Osteocyte (in vitro differentiated cells): Measurements from ENCODE around the gene ATP13A2. TPM values are rescaled to one million over a fixed set of nuclear protein-coding genes. Genes with fewer than 3 reads are reported as not detected.
A peak's percentile ranks its signal among the peaks of the same experiment; 100 is the strongest.

ENCODE experiments used
- DNase-seq: peaks from one replicate; pipeline ENCODE4 v3.0.0; 2021; ENCODE audit warnings: mixed read lengths; ENCODE audit not compliant: unreplicated experiment; ENCODE audit errors: extremely low spot score
- H3K27ac Mint-ChIP-seq: one replicate; pipeline ENCODE4 v1.8.0; 2021; ENCODE audit warnings: mild to moderate bottlenecking, mixed read lengths; ENCODE audit not compliant: unreplicated experiment
- H3K27me3 Mint-ChIP-seq: one replicate; pipeline ENCODE4 v1.8.0; 2021; ENCODE audit warnings: mixed read lengths; ENCODE audit not compliant: unreplicated experiment
- H3K36me3 Mint-ChIP-seq: one replicate; pipeline ENCODE4 v1.8.0; 2021; ENCODE audit warnings: mixed read lengths; ENCODE audit not compliant: unreplicated experiment
- H3K4me1 Mint-ChIP-seq: one replicate; pipeline ENCODE4 v1.8.0; 2021; ENCODE audit warnings: mixed read lengths; ENCODE audit not compliant: unreplicated experiment
- H3K4me3 Mint-ChIP-seq: one replicate; pipeline ENCODE4 v1.8.0; 2021; ENCODE audit warnings: mild to moderate bottlenecking, moderate library complexity, mixed read lengths; ENCODE audit not compliant: unreplicated experiment
- H3K9me3 Mint-ChIP-seq: one replicate; pipeline ENCODE4 v1.8.0; 2021; ENCODE audit warnings: mixed read lengths; ENCODE audit not compliant: unreplicated experiment
- CTCF ChIP-seq: fragments of 200-600 bp; sonication (generic); IDR thresholded peaks from 2 replicates; pipeline ENCODE4 v1.5.0; 2021; ENCODE audit warnings: antibody characterized with exemption, mild to moderate bottlenecking, moderate library complexity
- total RNA-seq: library from RNA; stranded (reverse); gene quantifications from 2 replicates; pipeline ENCODE4 v1.2.1, GENCODE V29; 2021

ATP13A2 gene
- total RNA-seq, 1 donor from 2014 or later, result 69.6 TPM

- Mint-ChIP-seq H3K27me3 (no peaks in the 10 kb centered on the region), H3K4me1 (peaks cover 54% of the 10 kb centered on the region), H3K36me3 (peaks cover 1% of the 10 kb centered on the region), H3K9me3 (no peaks in the 10 kb centered on the region), H3K27ac (peak within 1 kb of the TSS; percentile 82), H3K4me3 (peak within 1 kb of the TSS; percentile 81)
- DNase-seq, result no peak
- no peak for TF ChIP-seq CTCF
Observed at GRCh38 chr1:16980473-16981268, 31.1 kb downstream of the ATP13A2 start, which contains the start of gene MFAP2. Gene MFAP2 (minus strand): TSS chr1:16980620. CDS start chr1:16978273, 2,347 bp downstream.

- TF ChIP-seq CTCF, result no peak
- H3K4me3 Mint-ChIP-seq, result peak overlapping the region; percentile 79
- H3K27ac Mint-ChIP-seq, result peak overlapping the region; percentile 82
- no peaks in the 10 kb centered on the region for H3K9me3 Mint-ChIP-seq
- no peak for DNase-seq
- H3K27me3 Mint-ChIP-seq, result no peaks in the 10 kb centered on the region
- peaks cover 2% of the 10 kb centered on the region for H3K36me3 Mint-ChIP-seq
- H3K4me1 Mint-ChIP-seq, result peaks cover 54% of the 10 kb centered on the region
Observed at GRCh38 chr1:16979475-16980327, 32.0 kb downstream of the ATP13A2 start.

- peak overlapping the region; percentile 82 for H3K27ac Mint-ChIP-seq
- no peak for TF ChIP-seq CTCF
- peaks cover 49% of the 10 kb centered on the region for H3K4me1 Mint-ChIP-seq
- H3K4me3 Mint-ChIP-seq, result peak overlapping the region; percentile 79
- DNase-seq, result peak; percentile 91
- peaks cover 2% of the 10 kb centered on the region for H3K36me3 Mint-ChIP-seq
- no peaks in the 10 kb centered on the region for H3K9me3 Mint-ChIP-seq
- H3K27me3 Mint-ChIP-seq, result no peaks in the 10 kb centered on the region
Observed at GRCh38 chr1:16978567-16979474, 32.9 kb downstream of the ATP13A2 start.

GRCh38 chr1:16978139-16978538, 33.6 kb downstream of the ATP13A2 start:
- peak overlapping the region; percentile 50 for H3K4me3 Mint-ChIP-seq
- peak overlapping the region; percentile 82 for H3K27ac Mint-ChIP-seq
- H3K4me1 Mint-ChIP-seq, result peaks cover 44% of the 10 kb centered on the region

More at GRCh38 chr1:16978139-16978538, 33.6 kb downstream of the ATP13A2 start:
- TF ChIP-seq CTCF, result no peak
- Mint-ChIP-seq H3K9me3 (no peaks in the 10 kb centered on the region), H3K36me3 (peaks cover 2% of the 10 kb centered on the region), H3K27me3 (no peaks in the 10 kb centered on the region)
- DNase-seq, result no peak
